ENCODE data around the gene FAM193B.
"Not testable (repeated sequence)": the region's sequence is repeated elsewhere in the genome, so short reads cannot be mapped to it uniquely, and the experiment has no call there.

Gene FAM193B

GRCh38 chr5:177490992-177491391, 63.4 kb downstream of the FAM193B start:
- no peak for TF ChIP-seq ZNF274 (IDR thresholded peaks at IDR 0.05; ENCODE audit: low read depth, low read length)
- no peak overlapping the region for H3K4me3 ChIP-seq (ENCODE audit: low read length)

- no peak for TF ChIP-seq ZNF274 (IDR thresholded peaks at IDR 0.05; ENCODE audit: low read depth, low read length)
- H3K4me3 ChIP-seq (ENCODE audit: low read length): no peak overlapping the region
Measured at GRCh38 chr5:177490311-177490991, 63.9 kb downstream of the FAM193B start.

DNA sequence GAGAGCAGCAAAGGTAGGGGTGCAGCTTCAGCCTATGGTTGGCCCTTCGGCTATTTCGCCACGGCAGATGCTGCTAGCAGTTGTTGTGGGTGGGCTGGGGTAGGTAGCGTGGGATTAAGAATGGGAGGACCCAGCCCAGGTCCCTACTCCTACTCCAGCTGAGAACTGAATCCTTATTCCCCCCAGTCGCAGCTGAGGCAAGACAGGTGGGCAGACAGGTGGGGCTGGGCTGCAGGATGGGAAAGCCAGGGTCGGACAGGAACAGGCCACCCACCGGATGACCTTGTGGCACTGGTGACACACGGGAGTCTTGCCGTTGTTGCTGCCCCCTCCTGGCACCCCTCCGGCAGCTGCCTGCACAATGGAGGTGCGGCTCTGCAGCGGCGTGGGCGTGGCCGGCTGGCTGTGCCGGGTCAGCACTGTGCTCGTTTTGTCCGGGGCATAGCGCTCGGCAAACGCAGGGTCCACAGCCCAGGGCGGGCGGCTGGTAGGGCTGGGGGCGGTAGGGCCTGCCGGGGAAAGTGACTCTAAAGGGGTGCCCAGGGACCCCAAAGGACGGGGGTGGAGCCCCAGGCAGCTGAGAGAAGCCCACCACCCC, 65.1 kb downstream of the FAM193B start:
- no peak for TF ChIP-seq ZNF274 (IDR thresholded peaks at IDR 0.05; ENCODE audit: low read depth, low read length)
- H3K4me3 ChIP-seq (ENCODE audit: low read length): no peak overlapping the region

DNA sequence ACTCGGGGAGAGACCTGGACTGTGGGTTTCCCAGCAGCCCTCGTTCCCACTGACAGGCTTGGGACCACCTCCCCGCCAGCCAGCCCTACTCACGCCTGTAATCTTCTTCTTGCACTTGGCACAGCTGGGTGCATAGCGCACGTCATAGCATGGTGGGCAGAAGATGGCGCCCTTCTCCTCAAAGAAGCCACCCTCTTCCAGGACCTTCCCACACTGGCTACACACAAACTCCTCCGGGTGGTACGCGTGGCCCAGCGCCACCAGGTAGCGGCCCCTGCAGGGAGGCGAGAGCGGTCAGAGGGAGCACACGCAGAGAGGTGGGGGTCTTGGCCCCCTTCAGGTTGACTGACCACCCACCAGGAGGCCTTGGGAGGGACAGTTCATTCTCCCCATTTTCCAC, 66.4 kb downstream of the FAM193B start:
- H3K4me3 ChIP-seq (ENCODE audit: low read length): no peak overlapping the region
- TF ChIP-seq ZNF274 (IDR thresholded peaks at IDR 0.05; ENCODE audit: low read depth, low read length): no peak

- TF ChIP-seq ZNF274 (IDR thresholded peaks at IDR 0.05; ENCODE audit: low read depth, low read length): no peak
- H3K4me3 ChIP-seq (ENCODE audit: low read length): no peak overlapping the region
Measured at GRCh38 chr5:177487144-177487543, 67.2 kb downstream of the FAM193B start.

DNA sequence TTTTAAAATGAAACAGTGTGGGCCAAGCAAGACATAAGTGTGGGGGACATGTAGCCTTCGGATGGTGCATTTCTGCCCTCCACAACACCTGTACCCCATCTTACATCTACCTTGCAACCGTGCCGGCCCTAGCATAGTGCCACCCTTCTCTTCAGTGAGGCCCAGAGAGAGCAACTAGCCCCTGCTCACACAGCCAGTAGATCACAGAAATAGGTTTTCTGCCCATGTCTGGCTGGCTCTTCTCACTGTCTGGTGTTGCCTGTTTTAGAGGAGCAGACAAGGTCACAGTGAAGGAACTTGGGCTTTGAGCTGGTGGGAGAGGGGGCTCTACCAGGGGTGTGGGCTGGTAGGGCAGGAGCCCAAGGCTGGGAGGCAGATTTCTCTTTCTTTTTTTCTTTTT, 68.1 kb downstream of the FAM193B start:
- no peak overlapping the region for H3K4me3 ChIP-seq (ENCODE audit: low read length)

GRCh38 chr5:177485753-177486152, 68.6 kb downstream of the FAM193B start:
- not testable (repeated sequence) for H3K4me3 ChIP-seq (ENCODE audit: low read length)

More for the DNA sequence above, 68.1 kb downstream of the FAM193B start:
- TF ChIP-seq ZNF274 (IDR thresholded peaks at IDR 0.05; ENCODE audit: low read depth, low read length): no peak

DNA sequence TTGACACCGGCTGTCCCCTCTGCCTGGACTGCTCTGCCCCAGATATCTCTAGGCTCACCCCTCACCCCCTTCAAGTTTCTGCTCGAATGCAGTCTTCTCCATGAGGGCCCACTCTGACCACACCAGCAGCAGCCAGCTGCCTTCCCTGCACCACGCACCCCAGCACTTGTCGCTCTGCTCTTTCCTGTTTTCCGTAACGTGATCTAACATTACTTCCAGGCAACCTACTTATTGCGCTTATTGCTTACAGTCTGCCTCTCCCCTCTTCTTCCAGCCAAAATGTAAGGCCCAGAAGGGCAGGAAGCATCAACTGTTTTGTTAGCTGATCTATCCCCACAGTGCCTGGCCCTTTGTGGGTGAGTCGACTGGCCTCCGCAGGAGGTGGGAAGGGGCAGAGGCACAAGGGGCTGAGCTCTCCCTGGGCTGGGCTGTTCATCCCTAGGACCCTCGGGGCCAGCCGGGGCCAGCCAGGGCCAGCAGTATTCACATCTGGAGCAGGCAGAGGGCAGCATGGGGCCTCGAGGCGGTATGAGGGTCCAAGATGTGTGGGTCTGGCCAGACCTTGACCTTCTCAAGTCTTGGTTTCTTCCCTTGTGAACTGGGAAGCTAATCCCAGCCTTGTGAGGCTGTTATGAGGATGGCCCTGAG, 69.3 kb downstream of the FAM193B start:
- no peak for TF ChIP-seq ZNF274 (IDR thresholded peaks at IDR 0.05; ENCODE audit: low read depth, low read length)
- H3K4me3 ChIP-seq (ENCODE audit: low read length): no peak overlapping the region

GRCh38 chr5:177483994-177484901, 70.1 kb downstream of the FAM193B start:
- no peak for TF ChIP-seq ZNF274 (IDR thresholded peaks at IDR 0.05; ENCODE audit: low read depth, low read length)

GRCh38 chr5:177483042-177483441, 71.3 kb downstream of the FAM193B start:
- no peak for TF ChIP-seq ZNF274 (IDR thresholded peaks at IDR 0.05; ENCODE audit: low read depth, low read length)
- H3K4me3 ChIP-seq (ENCODE audit: low read length): no peak overlapping the region

More at GRCh38 chr5:177483994-177484901, 70.1 kb downstream of the FAM193B start:
- H3K4me3 ChIP-seq (ENCODE audit: low read length): no peak overlapping the region

- H3K4me3 ChIP-seq (ENCODE audit: low read length): no peak overlapping the region
- TF ChIP-seq ZNF274 (IDR thresholded peaks at IDR 0.05; ENCODE audit: low read depth, low read length): no peak
Measured at GRCh38 chr5:177482359-177482795, 72.0 kb downstream of the FAM193B start.

- no peak for TF ChIP-seq ZNF274 (IDR thresholded peaks at IDR 0.05; ENCODE audit: low read depth, low read length)
- no peak overlapping the region for H3K4me3 ChIP-seq (ENCODE audit: low read length)
Measured at GRCh38 chr5:177479774-177480173, 74.6 kb downstream of the FAM193B start.

DNA sequence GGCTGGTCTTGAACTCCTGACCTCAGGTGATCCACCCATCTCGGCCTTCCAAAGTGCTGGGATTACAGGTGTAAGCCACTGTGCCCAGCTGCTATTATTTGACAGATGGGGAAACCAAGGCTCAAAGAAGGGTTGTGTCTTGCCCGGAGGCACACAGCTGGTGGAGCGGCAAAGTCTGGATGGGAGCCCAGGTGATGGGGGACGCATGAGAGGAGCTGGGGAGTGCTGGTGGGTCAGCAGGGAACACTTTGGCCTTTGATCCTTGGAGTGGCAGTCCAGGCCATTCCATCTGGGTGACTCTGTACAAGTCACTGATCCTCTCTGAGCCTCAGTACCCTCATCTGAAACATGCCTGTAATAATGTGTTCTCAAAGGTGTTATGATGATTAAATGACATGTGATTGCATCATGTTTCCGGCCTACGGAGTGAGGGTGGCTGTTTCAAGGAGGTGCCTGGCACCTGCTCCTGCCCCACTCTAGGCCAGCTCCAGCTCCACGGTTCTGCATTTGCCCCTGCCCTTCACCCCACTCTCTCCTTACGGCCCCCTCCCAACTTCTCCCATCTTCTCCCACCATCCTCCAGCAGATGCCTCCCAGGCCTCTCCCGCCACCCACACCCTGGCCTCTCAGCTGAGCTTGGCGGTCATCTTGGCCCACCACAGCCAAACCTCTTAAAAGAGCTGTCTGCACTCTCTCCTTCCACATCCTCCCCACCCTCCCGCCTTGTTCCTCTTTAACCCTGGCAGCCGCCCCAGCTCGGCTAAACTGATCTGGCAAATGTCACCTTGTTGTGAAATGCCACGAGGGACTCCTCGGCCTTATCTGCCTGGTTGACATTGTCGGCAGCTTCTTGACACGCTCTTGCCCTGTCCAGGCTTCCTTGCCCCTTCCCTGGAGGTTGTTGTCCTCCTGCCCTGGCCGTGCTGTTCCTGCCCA, 75.4 kb downstream of the FAM193B start:
- TF ChIP-seq ZNF274 (IDR thresholded peaks at IDR 0.05; ENCODE audit: low read depth, low read length): no peak
- no peak overlapping the region for H3K4me3 ChIP-seq (ENCODE audit: low read length)
